GM19463 (cell line): ENCODE data around the gene RBM17.
A peak's percentile ranks its signal among the peaks of the same experiment; 100 is the strongest.
"Not testable (repeated sequence)": the region's sequence is repeated elsewhere in the genome, so short reads cannot be mapped to it uniquely, and the experiment has no call there.

Source experiments
- ATAC-seq: cut with Tn5 transposase; IDR thresholded peaks from one replicate; pipeline ENCODE4 v1.9.1; 2021; ENCODE audit warnings: mild to moderate bottlenecking, moderate library complexity; ENCODE audit not compliant: unreplicated experiment

Gene RBM17

DNA sequence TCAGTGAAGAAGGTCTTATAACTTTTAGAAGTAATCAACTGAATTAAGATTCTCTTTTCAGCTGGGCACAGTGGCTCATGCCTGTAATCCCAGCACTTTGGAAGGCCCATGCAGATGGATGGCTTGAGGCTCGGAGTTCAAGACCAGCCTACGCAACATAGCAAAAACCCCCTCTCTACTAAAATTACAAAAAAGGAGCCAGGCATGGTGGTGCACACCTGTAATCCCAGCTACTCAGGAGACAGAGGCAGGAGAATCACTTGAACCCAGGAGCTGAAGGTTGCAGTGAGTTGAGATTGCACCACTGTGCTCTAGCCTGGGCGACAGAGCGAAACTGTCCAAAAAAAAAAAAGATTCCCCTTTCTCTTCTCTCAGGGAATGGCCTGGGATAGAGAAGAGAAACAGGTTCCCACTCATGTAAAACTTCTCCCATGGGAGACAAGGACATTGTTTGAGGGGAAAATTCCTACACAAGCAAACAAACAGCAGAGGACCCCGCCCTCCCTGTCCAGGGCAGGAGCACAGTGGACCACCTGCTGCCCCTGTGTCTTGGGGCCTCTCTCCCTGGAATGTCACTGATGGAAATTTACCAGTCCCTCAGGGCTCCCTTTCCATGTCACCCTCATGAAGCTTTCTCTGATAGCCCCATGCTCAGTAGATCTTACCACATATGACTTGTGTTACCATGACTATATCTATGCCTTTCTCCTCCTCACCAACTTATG, 32.3 kb upstream of the RBM17 start:
- no peak for ATAC-seq

DNA sequence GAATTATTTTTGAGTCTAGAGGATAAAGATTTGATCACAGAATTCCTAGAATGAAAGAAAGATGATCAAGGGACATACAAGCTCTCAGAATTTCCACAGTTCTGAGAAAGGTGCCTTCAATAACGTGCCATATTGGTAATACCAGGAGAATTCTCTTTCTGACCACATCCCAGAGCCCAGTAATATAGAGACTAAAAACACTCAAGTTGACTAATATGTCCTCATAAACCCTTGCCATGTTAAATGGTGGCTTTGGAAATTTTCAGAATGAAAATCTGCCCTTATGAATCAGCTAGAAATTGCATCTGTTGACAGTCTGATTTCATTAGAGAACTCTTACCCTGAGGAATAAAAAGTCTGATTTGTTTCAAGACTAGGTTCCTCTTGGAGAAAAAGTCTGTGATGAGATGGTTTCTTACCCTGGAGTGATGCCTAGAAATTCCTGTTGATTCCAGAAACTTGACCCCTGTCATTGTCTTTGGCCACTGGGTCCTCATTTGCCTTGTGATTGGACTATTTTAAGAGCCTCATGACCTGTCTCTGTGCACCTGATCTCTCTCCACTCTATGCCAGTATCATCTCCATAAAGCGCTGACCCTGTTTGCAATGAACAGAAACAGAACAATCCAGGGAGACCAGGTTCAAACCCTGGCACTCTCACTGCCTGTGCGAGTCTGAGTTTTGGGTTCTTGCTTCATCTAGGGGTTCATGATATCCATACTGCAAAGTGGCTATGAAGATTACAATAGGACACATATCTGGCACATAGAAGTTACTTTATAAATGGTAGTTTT, 30.0 kb upstream of the RBM17 start:
- peak; percentile 30 for ATAC-seq

DNA sequence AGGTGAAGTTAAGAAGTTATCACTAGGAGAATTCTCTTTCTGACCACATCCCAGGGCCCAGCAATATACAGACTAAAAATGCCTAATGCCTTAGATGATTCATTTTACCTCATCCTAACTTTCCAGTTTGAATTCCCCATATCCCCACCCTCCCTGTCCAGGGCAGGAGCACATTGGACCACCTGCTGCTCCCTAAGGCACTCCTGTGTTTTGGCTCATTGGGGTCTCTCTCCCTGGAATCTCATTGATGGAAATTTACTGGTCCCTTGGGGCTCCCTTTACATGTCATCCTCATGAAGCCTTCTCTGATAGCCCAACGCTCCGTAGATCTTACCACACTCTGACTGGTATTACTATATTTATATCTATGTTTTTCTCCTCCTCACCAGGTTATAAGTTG, 29.3 kb upstream of the RBM17 start:
- no peak for ATAC-seq

DNA sequence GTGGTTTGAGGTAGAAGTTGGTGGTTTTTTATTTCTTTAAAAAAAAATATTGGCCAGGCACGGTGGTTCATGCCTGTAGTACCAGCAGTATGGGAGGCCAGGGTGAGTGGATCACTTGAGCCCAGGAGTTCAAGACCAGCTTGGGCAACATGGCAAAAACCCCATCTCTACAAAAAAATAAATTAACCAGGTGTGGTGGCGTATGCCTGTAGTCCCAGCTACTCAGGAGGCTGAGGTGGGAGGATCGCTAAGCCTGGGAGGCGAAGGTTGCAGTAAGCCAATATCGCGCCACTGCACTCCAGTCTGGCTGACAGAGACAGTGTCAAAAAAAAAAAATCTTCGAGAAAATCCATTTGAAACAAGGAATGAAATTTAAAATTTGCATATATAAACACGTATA, 27.8 kb upstream of the RBM17 start:
- ATAC-seq = no peak

DNA sequence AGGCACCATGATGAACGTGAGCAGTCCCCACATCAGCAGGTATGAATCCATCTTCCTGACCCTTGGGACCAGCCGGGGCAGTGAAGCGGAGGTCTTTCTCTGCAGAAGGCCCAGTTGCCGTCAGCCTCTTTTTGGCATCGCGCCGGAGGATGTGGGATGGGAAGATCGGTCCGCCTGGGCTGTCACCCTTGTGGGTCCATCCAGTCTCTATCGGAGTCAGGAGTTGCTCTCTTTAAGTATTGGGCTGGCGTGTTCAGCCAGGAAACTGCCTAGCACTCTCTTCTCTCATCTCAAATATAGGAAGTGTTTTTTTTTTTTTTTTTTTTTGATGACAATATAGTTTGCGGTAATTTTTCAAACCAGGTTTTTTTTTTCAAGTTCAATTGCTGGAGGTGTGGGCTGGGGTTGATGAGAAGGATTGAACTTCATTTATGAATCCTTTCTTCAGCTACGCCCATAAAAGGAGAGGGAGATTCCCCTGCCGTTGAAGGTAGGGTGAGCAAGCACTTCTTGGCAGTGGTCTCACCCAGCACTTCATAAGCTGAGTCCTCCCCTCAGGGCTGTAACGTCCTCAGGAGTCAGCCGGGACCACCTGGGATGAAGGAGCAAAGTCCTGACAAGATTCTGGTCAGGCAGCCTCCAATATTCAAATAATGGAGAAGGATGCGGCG, 26.6 kb upstream of the RBM17 start, which contains the start of gene IL2RA:
Gene IL2RA (minus strand): TSS at position 267 of the 671 bp plus-strand sequence. CDS start 216 bp downstream, at position 51.
- no peak for ATAC-seq

DNA sequence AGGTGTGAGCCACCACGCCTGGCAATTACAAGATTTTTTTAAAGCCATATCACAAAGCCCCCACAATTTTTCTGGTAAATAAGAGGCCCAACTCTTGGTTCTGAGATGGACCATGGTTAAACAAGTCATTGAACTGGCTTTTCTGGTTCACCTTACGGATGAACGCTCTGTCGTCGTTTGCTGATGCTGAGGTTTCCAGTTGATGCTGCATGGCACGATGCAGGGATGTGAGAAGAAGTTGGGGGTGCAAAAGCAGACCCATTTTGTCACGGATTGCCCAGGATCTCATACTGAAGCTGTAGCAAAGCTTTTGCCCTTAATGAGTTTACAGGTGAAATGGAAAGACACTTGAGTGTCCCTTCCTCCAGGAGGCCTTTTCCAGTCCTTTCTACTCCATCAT, 24.7 kb upstream of the RBM17 start:
- no peak for ATAC-seq

DNA sequence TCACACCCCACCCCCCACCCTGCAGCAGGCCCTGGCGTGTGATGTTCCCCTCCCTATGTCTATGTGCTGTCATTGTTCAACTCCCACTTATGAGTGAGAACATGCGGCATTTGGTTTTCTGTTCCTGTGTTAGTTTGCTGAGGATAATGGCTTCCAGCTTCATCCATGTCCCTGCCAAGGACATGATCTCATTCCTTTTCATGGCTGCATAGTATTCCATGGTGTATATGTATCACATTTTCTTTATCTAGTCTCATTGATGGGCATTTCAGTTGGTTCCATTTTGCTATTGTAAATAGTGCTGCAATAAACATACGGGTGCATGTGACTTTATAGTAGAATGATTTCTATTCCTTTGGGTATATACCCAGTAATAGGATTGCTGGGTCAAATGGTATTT, 24.1 kb upstream of the RBM17 start:
- not testable (repeated sequence) for ATAC-seq

DNA sequence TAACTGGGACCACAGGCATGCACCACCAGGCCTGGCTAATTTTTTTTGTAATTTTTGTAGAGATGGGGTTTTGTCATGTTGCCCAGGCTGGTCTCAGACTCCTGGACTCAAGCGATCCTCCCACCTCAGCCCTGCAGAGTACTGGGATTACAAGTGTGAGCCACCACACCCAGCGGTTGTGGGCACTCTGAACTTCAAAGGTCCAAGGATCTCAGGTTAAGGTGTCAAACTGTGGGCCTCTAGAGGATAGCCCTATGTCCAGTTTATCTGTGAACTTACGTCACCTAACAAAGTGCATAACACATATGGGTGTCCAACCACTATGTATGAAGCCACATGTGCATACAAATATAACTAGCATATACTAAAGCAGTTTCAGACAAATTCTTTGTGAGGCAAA, 23.4 kb upstream of the RBM17 start:
- ATAC-seq = no peak

DNA sequence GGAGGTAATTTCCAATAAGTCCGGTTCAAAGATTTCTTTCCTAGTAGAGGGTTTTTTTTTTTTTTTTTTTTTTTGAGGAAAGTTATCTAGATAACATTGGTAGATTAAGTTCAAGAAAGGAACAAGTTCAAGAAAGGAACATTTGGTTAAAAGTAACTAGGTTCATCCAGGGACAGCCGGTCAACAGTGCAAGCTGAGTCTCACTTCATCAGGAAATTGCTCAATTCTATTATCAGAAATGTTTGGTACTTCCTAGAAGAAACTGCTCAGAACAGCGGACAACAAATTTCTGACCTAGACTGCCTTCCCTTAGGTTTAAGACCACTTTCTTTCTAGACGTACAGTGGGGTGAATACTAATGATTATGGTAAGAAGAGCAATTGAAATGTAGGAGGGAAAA, 23.0 kb upstream of the RBM17 start:
- no peak for ATAC-seq

DNA sequence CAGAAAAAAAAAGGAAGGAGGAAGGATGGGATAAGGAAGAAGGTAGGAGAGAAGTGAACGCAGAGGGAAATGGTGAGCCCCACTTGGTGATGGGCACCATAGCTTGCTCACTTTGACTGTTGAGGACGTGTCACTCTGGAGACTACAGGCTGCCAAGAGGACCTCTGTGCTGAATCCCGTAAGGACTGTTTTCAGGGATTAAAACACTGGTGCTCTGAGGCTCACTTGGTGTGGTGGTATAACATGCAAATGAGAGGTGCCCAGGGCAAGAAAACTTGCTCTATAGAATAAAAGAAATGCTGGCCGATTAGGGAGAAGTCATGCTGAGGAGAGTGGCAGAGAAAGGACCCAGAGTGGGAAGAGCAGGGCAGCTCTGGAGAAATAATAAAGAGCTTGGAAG, 21.4 kb upstream of the RBM17 start:
- no peak for ATAC-seq

DNA sequence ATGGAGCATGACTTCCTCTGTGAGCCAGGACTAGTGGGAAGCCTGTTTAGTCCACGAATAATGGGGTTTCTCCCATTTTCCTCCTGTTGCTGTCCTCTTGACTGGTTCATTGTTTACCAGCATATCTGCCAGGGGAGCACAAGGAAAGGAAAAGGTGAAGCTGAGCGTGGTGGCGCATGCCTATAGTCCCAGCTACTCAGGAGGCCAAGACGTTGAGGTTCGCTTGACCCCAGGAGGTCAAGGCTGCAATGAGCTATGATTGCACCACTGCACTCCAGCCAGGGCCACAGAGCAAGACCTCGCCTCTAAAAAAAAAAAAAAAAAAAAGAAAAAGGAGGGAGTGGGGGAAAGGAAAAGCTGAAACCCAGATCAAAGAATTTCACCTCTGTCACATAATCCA, 20.8 kb upstream of the RBM17 start:
- ATAC-seq = no peak

DNA sequence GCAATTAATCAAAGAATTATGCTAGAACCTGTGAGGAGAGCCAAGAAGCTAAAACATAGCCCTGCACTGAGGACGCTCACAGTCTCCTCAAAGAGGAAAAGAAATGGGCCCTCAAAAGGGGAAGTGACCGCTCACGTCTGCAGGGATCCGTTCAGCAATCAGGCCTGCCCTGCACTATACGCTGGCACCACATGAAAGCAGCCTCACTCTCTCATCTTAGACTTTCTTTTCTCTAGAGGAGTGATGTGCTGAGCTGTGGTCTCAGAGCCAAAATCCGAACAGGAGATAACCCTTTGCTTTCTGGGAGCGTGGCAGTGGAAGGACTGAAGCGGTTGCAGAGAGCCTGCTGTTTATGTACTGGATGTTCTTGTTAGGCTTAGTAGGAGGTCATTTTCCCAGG, 20.4 kb upstream of the RBM17 start:
- ATAC-seq = peak; percentile 42

DNA sequence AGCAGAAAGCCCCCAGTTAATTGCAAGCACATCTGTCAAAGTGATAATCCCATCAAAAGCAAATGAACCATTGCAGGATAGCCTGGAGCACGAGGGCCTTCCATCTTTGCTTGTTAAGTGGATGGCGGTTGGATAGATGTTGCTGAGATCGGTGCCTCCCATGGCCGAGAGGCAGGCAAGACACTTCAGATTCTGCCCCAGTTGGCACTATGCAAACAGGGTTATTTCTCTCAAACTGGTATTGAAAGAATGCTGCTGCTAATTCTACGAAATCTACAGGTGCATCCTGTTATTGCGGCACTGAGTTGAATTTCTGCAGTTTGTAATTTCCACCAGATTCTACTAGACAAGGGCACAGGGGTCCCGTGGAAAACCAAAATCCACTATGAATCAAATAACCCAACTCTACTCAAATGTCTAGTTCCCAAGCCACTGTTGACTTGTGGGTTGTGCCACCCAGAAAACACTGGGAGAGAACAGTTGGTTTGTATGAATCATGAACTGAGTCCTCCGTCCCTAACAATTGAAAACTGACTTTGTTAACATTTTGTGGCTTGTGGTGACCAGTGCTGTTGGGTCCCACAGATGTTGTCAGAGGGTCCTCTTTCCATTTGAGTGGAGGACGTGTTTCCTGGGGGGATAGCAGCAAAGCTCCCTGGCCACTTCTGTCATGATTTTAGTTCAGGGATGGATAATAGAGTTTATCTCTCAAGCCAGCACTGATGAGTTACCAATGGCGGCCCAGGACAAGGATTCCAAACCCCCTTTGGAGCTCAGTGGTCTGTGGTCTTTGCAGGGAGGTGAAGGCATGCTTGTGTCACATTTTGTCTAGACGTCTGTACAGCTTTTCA, 19.5 kb upstream of the RBM17 start:
- no peak for ATAC-seq

DNA sequence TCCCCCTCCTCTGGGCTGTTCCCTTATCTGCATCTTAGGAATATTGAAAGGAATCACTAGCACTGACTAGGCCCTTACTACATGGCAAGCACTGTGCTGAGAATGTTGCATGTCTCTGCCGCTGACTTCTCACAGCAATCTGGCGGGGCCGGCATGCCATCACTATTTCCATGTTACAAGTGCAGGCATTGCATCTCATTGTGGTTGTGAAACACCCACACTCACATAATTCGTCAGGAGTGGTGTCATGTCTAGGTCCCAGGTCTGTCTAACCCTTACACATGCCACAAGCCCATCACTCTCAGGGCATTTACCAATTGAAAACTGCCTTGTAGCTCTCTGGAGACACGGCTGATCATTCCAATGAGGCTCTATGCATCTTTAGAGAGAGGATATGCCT, 18.2 kb upstream of the RBM17 start:
- no peak for ATAC-seq

DNA sequence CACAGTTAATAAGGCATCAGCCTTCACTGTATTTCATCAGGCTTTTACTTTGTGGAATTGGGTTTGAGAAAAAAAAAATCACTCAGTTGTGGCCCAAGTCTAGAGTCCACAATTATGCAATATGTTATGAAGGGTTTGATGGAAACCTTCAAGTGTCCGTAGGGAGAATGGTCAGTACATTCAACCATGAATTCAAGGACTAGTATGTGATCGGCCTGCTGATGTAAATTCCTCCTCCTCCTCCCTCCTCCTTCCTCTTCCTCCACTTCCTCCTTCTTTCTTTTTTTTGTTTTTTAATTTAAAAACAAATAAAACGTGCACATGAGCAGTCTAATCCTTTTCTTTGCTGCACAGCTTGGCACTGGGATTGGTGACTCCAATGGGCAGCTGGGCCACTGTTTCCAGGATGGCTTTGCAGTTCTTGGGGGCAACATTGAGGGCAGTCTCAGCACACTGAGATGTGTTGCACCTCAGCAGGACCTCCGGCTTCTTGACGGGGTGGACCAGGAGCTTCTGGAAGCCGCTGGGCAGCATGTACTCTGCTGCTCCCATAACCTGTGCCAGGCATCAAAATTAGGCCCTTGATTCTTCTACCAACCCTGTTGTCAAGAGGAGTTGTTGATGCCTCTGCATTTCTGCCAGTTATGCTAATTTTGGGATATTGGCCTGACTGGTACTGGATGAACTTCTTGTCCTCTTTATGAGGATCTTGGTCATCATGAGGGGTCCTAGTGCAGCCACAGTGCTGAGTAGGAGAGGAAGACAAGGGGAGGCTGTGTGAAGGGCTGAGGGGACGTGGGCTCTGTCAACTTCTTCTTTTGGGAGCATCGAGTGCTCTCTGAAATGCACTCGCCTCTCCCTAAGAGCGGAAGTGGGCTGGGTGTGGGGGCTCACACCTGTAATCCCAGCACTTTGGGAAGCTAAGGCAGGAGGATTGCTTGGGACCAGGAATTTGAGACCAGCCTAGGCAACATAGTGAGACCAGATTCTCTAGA, 17.4 kb upstream of the RBM17 start:
- ATAC-seq = no peak

DNA sequence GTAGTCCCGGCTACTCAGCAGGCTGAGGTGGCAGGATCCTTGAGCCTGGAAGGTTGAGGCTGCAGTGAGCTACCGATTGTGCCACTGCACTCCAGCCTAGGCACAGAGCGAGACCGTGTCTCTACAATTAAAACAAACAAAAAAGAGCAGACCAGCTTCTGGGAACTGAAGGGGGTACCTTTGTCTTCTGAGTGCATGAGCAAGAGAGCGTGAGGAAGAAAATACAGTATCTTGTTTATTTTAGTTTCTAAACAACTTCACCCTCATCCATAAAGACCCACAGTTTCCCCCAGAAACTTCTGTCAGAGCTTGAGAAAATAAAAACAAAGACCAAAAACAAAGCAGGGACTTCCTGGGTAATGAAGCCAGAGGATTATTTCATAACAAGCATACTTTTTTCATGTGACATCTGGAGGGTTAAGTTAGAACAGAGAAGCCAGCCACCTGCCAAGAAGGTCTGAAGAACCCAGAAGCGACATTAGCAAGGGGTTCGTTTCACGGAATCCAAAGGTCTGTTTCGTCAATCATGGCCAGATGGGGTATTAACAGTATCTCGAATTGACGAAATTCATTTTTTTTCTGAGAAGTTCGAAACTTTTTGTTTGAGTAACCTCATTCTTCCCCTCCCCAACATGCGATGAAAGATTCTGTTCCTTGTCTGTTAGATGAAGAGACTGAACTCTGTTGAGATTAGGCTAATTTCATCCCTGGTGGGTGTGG, 16.5 kb upstream of the RBM17 start:
- peak; percentile 68 for ATAC-seq

DNA sequence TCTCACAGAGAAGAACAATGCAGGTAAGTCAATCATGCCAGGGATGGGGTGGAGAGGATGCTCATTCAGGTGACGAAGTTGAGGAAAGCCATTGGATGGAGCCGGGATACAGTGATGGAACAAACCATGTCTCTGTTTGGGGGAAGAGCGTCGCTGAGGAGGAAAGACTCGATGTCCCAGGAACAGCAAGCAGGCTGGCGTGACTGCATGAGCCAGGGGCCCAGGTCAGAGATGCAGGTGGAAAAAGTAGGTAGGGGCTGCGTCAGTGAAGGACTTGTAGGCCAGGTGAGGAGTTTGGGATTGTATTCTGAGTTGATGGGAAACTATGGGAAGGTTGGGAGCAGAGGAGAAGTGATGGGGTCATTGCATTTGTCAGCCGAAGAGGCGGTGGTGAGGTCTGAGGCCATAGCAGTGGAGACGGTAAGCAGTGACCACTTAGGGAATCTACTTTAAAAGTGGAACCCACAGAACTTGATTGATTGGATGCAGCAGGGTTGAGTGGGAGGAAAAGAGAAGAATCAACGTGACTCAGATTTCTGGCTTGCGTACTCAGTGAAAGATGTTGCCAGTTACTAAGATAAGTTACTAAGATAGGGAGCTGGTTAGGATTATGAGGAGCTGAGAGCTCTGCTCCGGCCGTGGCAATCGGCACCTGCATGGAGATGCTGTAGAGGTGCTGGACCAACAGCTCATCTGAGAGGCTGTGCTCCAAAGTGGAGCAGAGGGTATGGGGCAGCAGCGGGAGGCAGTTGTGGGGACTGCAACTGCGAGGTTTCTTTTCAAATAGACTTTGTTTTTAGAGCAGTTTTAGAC, 14.1 kb upstream of the RBM17 start:
- ATAC-seq = no peak

DNA sequence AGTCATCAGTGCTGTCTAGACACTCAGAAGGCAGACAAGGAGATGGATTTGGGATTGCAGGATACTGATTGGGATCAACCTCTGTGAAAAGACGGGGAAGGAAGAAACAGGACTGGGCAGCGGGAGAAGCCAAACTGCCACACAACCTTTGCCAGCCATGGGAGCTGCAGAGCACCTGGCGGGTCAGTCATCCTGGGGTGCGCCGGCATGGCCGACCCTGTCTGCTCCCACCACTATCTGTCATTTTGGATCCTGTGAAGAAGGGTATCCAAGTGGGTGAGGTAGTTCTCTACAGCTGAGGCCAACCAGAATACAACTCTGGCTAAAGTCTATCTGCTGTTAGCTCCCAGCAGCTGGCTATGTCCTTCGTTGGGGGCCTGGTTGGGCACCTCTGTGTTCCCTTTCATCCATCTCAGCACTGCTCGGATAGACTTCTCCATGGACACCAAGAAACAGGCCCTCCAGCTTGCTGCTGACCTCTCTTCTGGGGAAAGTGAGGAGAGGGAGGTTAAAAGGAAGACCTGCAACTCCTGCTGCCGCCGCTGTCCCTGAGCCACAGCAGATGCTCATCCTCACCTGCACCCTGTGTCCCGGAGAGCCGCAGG, 11.7 kb upstream of the RBM17 start:
- no peak for ATAC-seq
